Endometrium (tissue), 2 donors: ENCODE data around the gene TCF19.

Source experiments
- FAIRE-seq: peaks from 2 replicates; lab custom pipeline; 2012; peaks lifted over from hg19 to GRCh38; lab: Jason Lieb, UNC
- donor health status: control.
- donor health status: control.

Gene TCF19

GRCh38 chr6:31210123-31210522 lies 51.7 kb downstream of the TCF19 start:
- FAIRE-seq, result no peak

GRCh38 chr6:31210741-31211532 lies 52.5 kb downstream of the TCF19 start:
- FAIRE-seq, result no peak
